Liver (tissue), 3 donors: ENCODE results near the gene AP1S1.

Source experiments
- CTCF ChIP-seq: fragments of 150-350 bp; IDR thresholded peaks from 2 replicates; pipeline ENCODE4 v1.5.1; 2017; ENCODE audit warnings: improper control_type of control experiment, low read depth, low read length; ENCODE audit not compliant: missing input control
- EGR1 ChIP-seq, 2 donors: IDR thresholded peaks; 2 replicates each; pipeline ENCODE4 v1.6.1; 2016 to 2018; ENCODE audit warnings: antibody characterized with exemption in 2 of 2, low read depth in 2 of 2
- FOXA1 ChIP-seq: IDR thresholded peaks from 2 replicates; pipeline ENCODE4 v1.6.1; 2016; ENCODE audit warnings: antibody characterized with exemption
- JUND ChIP-seq, 2 donors: IDR thresholded peaks; 2 replicates each; pipeline ENCODE4 v1.6.1; 2016; ENCODE audit warnings: antibody characterized with exemption in 2 of 2
- SP1 ChIP-seq: IDR thresholded peaks from 2 replicates; pipeline ENCODE4 v1.6.1; 2018; ENCODE audit warnings: antibody characterized with exemption, mild to moderate bottlenecking
- TAF1 ChIP-seq: conservative IDR thresholded peaks from 2 replicates; pipeline ENCODE4 v1.6.1; 2016; ENCODE audit warnings: antibody characterized with exemption, mild to moderate bottlenecking
- ZBTB33 ChIP-seq: IDR thresholded peaks from 2 replicates; pipeline ENCODE4 v1.6.1; 2016; ENCODE audit warnings: antibody characterized with exemption
- TF ChIP-seq, protein P1 (sequence below): IDR thresholded peaks from 2 replicates; pipeline ENCODE4 v1.6.1; 2016; ENCODE audit warnings: antibody characterized with exemption
- donor health status: healthy.
- donor health status: healthy.

GRCh38 chr7:101161692-101162471, 7.6 kb downstream of the AP1S1 start:
- TF ChIP-seq CTCF (no peak), TAF1 (no peak), ZBTB33 (no peak), FOXA1 (no peak), EGR1 (IDR thresholded peaks at IDR 0.05; ENCODE audit: low read depth in 2 of 2) (no peak), SP1 (no peak), JUND (IDR thresholded peaks at IDR 0.05) (no peak)
- TF ChIP-seq, protein P1, sequence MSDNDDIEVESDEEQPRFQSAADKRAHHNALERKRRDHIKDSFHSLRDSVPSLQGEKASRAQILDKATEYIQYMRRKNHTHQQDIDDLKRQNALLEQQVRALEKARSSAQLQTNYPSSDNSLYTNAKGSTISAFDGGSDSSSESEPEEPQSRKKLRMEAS: no peak
